Measurements from ENCODE around the gene BAIAP3.
"Not testable (repeated sequence)": the region's sequence is repeated elsewhere in the genome, so short reads cannot be mapped to it uniquely, and the experiment has no call there.

The BAIAP3 gene, protein sequence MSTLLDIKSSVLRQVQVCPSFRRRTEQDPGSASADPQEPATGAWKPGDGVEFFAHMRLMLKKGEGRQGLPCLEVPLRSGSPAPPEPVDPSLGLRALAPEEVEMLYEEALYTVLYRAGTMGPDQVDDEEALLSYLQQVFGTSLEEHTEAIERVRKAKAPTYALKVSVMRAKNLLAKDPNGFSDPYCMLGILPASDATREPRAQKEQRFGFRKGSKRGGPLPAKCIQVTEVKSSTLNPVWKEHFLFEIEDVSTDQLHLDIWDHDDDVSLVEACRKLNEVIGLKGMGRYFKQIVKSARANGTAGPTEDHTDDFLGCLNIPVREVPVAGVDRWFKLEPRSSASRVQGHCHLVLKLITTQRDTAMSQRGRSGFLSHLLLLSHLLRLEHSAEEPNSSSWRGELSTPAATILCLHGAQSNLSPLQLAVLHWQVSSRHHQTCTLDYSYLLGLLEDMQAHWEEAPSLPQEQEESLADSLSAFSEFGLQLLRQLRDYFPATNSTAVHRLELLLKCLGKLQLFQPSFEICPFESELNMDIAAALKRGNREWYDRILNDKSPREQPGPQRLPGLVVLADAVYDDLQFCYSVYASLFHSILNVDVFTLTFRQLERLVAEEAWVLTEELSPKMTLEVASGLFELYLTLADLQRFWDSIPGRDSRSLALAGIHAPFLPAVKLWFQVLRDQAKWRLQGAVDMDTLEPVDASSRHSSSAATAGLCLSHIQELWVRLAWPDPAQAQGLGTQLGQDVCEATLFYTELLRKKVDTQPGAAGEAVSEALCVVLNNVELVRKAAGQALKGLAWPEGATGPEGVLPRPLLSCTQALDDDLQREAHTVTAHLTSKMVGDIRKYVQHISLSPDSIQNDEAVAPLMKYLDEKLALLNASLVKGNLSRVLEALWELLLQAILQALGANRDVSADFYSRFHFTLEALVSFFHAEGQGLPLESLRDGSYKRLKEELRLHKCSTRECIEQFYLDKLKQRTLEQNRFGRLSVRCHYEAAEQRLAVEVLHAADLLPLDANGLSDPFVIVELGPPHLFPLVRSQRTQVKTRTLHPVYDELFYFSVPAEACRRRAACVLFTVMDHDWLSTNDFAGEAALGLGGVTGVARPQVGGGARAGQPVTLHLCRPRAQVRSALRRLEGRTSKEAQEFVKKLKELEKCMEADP

GRCh38 chr16:1333149-1333812 is at the start of gene BAIAP3:
Gene BAIAP3, plus strand, starts transcription at chr16:1333645. Its CDS starts 4,905 bp downstream, at chr16:1338550.
- peak; percentile 83 for DNase-seq

GRCh38 chr16:1283996-1284616 is 49.3 kb upstream of the BAIAP3 start:
- no peak for DNase-seq

DNA sequence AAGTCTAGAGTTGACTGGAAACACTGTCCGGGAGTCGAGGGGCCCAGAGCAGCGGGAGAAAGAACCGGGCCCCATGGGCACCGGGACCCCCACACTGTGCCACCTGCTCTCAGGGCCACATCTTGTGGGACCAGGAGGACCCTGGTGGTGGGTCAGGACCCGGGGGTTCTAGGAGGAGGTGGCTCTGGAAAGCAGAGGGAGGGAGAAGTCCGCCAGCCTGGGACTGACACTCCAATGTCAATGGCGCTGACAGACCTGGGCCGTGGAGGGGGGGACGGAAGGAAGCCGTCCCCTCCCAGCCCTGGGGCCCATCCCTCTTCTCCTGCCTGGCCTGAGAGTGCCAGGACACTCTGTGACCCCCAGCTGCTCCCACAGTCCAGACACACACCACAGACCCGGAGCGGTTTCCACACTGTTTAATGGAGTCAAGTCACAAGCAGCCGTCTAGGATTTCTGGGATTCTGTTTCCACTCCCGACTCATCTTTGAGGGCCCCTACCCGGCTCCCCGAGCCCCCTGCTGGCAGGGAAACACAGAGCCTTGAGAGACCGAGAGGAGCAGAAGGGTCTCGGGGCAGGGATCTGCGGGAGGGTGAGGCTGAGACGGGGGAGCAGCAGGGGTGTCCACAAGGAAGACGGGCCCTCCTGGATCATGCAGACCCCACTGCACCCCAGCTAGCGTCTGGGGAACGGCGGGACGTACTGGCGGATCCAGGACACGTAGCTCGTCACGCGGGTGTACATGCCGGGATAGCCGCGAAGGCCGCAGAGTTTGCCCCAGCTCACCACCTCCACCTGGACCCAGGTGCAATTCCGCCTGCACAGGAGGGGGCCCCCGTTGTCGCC is 47.6 kb upstream of the BAIAP3 start:
- DNase-seq = no peak

DNA sequence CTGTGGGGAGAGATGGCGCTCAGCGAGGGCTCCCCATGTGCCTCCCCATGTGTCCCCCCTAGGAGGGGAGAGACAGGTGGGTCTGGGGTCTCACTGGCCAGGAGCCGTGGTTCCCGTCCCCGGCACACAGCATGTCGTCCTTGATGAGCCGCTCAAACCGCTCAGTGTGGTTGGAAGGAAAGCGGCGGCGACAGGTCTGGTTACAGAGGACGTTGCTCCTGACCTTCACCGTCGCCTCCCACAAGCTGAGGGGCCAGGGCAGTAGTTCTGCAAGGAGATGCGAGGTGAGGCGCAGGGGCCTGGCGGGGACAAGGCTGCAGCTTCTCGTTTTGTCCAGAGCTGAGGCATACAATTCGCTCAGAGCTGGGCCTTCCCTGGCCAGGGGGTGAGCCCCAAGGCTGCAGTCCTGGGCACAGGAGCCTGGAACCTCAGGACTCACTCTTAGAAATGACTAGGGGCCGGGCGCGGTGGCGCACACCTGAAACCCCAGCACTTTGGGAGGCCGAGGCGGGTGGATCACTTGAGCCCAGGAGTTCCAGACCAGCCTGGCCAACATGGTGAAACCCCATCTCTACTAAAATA is 46.8 kb upstream of the BAIAP3 start:
- no peak for DNase-seq

DNA sequence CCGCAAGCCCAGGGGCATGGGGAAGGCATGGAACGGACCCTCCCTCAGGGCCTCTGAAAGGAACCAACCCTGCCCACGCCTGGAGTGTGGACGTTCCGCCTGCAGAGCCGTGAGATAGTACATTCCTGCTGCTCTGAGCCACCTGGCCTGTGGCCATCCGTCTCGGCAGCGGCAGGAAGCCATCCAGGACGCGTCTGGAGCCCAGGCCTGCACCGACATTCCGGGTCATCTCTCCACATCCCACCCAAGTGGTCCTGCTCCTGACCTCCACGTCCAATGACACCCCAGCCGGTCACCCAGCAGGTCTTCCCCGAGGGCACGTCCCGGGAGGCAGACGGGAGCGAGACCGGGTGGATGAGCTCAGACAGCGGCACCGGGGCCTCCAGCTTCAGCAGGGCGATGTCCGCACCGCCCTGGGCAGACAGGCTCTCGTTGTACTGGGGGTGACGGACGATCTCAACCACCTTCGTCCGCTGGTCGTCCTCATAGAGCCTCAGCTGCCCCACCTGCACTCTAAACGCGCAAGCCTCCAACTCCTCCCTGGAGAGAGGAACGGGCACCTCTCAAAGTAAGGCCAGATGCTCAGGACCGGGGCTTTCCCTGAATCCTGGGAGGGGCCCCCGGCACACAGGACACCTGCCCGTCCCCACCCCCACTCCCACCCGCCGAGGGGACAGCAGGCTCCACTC is 45.3 kb upstream of the BAIAP3 start:
- no peak for DNase-seq

- DNase-seq = no peak
Observed at GRCh38 chr16:1288813-1289476, 44.5 kb upstream of the BAIAP3 start.

DNA sequence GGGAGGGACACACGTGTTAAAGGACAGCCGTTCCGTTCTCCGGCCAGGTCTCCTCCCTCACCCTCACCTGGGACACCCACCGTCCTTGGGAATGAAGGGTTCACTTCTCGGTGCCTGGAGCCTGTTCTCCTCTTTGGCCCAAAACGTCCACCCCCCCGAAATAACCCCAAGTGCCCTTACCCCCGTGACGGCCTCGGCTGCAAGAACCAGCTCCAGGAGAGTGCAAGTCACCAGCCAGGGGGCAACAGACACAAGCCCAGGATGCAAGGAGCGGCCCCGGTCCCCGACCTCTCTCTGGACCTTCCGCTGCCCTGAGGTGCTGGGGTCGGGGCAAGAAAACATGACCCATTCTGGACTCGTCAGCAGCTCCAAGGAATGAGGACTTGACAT is 44.0 kb upstream of the BAIAP3 start:
- no peak for DNase-seq

- DNase-seq = no peak
Observed at GRCh38 chr16:1290063-1290501, 43.4 kb upstream of the BAIAP3 start.

DNA sequence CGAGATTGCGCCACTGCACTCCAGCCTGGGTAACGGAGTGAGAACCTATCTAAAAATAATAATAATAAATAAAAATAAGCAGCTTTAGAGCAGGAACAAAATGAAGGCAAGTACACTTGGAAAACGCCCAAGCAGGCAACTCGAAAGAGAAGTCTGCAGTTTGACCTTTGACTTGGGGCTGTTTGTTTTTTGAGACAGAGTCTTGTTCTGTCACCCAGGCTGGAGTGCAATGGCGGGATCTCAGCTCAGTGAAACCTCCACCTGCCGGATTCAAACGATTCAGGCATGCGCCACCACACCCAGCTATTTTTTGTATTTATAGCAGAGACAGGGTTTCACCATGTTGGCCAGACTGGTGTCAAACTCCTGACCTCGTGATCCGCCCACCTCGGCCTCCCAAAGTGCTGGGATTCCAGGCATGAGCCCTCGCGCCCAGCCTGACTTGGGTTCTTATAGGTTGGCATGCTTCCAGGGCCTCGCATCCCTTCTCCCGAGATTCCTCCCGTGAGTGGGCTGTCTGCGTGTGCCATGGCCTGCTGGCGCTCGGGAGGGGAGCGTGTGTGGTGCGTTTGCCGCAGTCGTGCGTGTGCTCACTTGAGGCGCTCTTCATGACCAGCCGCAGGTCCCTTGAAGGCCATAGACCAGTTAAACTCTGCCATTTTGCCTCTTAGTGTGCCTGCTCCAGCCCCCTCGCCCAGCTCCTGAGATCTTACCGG is 42.4 kb upstream of the BAIAP3 start:
- no peak for DNase-seq

GRCh38 chr16:1291576-1291974 is 41.9 kb upstream of the BAIAP3 start:
- no peak for DNase-seq

DNA sequence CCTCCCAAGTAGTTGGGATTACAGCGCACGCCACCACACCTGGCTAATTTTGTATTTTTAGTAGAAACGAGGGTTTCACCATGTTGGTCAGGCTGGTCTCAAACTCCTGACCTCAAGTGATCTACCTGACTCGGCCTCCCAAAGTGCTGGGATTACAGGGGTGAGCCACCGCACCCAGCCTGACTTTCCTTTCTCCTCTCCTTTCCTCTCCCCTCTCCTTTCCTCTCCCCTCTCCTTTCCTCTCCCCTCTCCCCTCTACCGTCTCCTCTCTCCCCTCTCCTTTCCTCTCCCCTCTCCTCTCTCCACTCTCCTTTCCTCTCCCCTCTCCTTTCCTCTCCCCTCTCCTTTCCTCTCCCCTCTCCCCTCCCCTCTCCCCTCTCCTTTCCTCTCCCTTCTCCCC is 41.2 kb upstream of the BAIAP3 start:
- not testable (repeated sequence) for DNase-seq

GRCh38 chr16:1292808-1293207 is 40.6 kb upstream of the BAIAP3 start:
- DNase-seq = not testable (repeated sequence)

GRCh38 chr16:1293921-1294656 is 39.4 kb upstream of the BAIAP3 start:
- DNase-seq = no peak

DNA sequence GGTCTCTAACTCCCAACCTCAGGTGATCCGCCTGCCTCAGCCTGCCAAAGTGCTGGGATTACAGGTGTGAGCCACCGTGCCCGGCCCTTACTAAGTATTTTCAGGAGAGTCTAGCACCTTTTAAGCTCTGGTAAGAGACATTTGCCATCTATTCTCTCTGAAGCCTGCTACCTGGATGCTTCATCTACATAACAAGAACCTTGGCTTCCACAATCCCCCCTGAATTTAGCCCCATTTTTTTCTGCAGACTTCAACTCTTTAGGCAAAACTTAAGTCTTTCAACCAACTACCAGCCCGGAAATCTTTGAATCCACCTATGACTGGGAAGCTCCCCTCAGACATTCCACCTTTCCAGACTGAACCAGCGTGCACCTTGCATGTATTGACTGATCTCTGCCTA is 38.0 kb upstream of the BAIAP3 start:
- DNase-seq = no peak

DNA sequence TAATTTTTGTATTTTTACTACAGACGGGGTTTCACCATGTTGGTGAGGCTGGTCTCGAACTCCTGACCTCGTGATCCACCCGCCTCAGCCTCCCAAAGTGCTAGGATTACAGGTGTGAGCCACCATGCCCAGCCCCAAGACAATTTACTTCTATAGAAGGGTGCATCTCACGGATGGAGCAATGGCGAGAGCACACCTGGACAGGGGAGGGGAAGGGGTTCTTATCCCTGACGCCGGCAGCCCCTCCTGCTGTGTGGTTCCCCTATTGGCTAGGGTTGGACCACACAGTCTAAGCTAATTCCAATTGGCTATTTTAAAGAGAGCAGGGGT is 36.8 kb upstream of the BAIAP3 start:
- DNase-seq = not testable (repeated sequence)

- DNase-seq = no peak
Observed at GRCh38 chr16:1297018-1297696, 36.3 kb upstream of the BAIAP3 start.

GRCh38 chr16:1298406-1298805 is 35.0 kb upstream of the BAIAP3 start:
- no peak for DNase-seq
